IMR-90 (cell line): ENCODE data around the gene HMGXB3. TPM values are rescaled to one million over a fixed set of nuclear protein-coding genes. Genes with fewer than 3 reads are reported as not detected.

Experiments used
- ATAC-seq: fragments of 200-7000 bp; cut with Tn5 transposase; 2 replicates; pipeline ENCODE4 v1.9.1; 2020; ENCODE audit warnings: low read depth, mild to moderate bottlenecking, moderate library complexity
- BruUV-seq: library from RNA; stranded (reverse); fragments of 400-500 nt; replicated peaks from 2 replicates; lab custom pipeline; 2021; lab: Mats Ljungman, UMichigan
- CTCF ChIA-PET: fragments of 300-600 bp; formaldehyde crosslinking; extraction: SDS; loops from one replicate; lab custom pipeline; 2021; ENCODE audit warnings: antibody characterized with exemption; lab: Yijun Ruan, JAX
- POLR2A ChIA-PET: fragments of 300-600 bp; sonication (Branson Sonifier 250); formaldehyde crosslinking; loops from one replicate; lab custom pipeline; 2022; ENCODE audit warnings: antibody characterized with exemption; ENCODE audit not compliant: unreplicated experiment; lab: Charles Lee
- DNase-seq: peaks from one replicate; pipeline ENCODE4 v3.0.0; 2013
- H2AFZ ChIP-seq: replicated peaks from 2 replicates; pipeline ENCODE3; 2013; ENCODE audit warnings: low read length, mild to moderate bottlenecking; ENCODE audit not compliant: poor library complexity
- H2AK5ac ChIP-seq: 2 replicates; pipeline ENCODE4 v1.6.1; 2013; ENCODE audit warnings: low read depth, low read length, inconsistent platforms
- H2AK9ac ChIP-seq: replicated peaks from 2 replicates; pipeline ENCODE3; 2013; ENCODE audit warnings: mild to moderate bottlenecking, low read depth, low read length, moderate library complexity; ENCODE audit not compliant: poor library complexity
- H2BK120ac ChIP-seq: 2 replicates; pipeline ENCODE4 v1.6.1; 2013; ENCODE audit warnings: low read depth, low read length, inconsistent platforms
- H2BK15ac ChIP-seq: 3 replicates; pipeline ENCODE4 v1.6.1; 2013; ENCODE audit warnings: low read depth, low read length, inconsistent platforms
- H2BK20ac ChIP-seq: 2 replicates; pipeline ENCODE4 v1.6.1; 2013; ENCODE audit warnings: low read depth, mild to moderate bottlenecking, inconsistent platforms, low read length, moderate library complexity
- H2BK5ac ChIP-seq: 2 replicates; pipeline ENCODE4 v1.6.1; 2013; ENCODE audit warnings: mild to moderate bottlenecking, low read depth, low read length, inconsistent platforms; ENCODE audit not compliant: poor library complexity, severe bottlenecking
- H3K14ac ChIP-seq: replicated peaks from 2 replicates; pipeline ENCODE4 v1.6.1; 2013; ENCODE audit warnings: low read depth, low read length, inconsistent platforms
- H3K18ac ChIP-seq: 2 replicates; pipeline ENCODE4 v1.6.1; 2013; ENCODE audit warnings: low read depth, low read length, control low read depth
- H3K23ac ChIP-seq: 2 replicates; pipeline ENCODE4 v1.6.1; 2013; ENCODE audit warnings: low read depth, low read length, inconsistent platforms
- H3K27ac ChIP-seq: 2 replicates; pipeline ENCODE4 v1.5.1; 2013; ENCODE audit warnings: mild to moderate bottlenecking, control low read depth, low read length; ENCODE audit not compliant: insufficient read depth
- H3K27me3 ChIP-seq: 2 replicates; pipeline ENCODE4 v1.6.1; 2013; ENCODE audit warnings: low read length; ENCODE audit not compliant: control insufficient read depth, insufficient read depth
- H3K36me3 ChIP-seq: 2 replicates; pipeline ENCODE4 v1.6.1; 2013; ENCODE audit warnings: low read length, mixed read lengths; ENCODE audit not compliant: control insufficient read depth, insufficient read depth
- H3K4ac ChIP-seq: 2 replicates; pipeline ENCODE4 v1.6.1; 2013; ENCODE audit warnings: low read depth, low read length, inconsistent platforms
- H3K4me1 ChIP-seq: 2 replicates; pipeline ENCODE4 v1.6.1; 2013; ENCODE audit warnings: low read length, mixed read lengths; ENCODE audit not compliant: control insufficient read depth, insufficient read depth
- H3K4me2 ChIP-seq: 2 replicates; pipeline ENCODE4 v1.6.1; 2013; ENCODE audit warnings: low read depth, mild to moderate bottlenecking, control low read depth, low read length, moderate library complexity
- H3K4me3 ChIP-seq: 2 replicates; pipeline ENCODE4 v1.5.1; 2013; ENCODE audit warnings: low read depth, mild to moderate bottlenecking, control low read depth, low read length, moderate library complexity; ENCODE audit not compliant: insufficient read depth
- H3K56ac ChIP-seq: 2 replicates; pipeline ENCODE4 v1.6.1; 2013; ENCODE audit warnings: low read length, inconsistent platforms; ENCODE audit not compliant: insufficient read depth; ENCODE audit errors: extremely low read depth
- H3K79me1 ChIP-seq, 2 experiments: 2 replicates each; pipeline ENCODE4 v1.6.1; 2013; ENCODE audit warnings: low read length in 2 of 2, inconsistent platforms in 1 of 2, low read depth in 1 of 2
- H3K9ac ChIP-seq: 2 replicates; pipeline ENCODE4 v1.6.1; 2013; ENCODE audit warnings: low read depth, low read length, control low read depth
- H3K9me1 ChIP-seq: 2 replicates; pipeline ENCODE4 v1.6.1; 2013; ENCODE audit warnings: low read length, inconsistent platforms; ENCODE audit not compliant: insufficient read depth
- H3K9me3 ChIP-seq: 2 replicates; pipeline ENCODE4 v1.6.1; 2013; ENCODE audit warnings: low read length; ENCODE audit not compliant: control insufficient read depth, insufficient read depth
- H4K20me1 ChIP-seq: 2 replicates; pipeline ENCODE4 v1.6.1; 2013; ENCODE audit warnings: low read length, inconsistent platforms; ENCODE audit not compliant: insufficient read depth
- H4K5ac ChIP-seq: 2 replicates; pipeline ENCODE4 v1.6.1; 2013; ENCODE audit warnings: mild to moderate bottlenecking, low read depth, low read length, control low read depth
- H4K8ac ChIP-seq, 2 experiments: 2 replicates each; pipeline ENCODE4 v1.6.1; 2013; ENCODE audit warnings: low read depth in 2 of 2, low read length in 2 of 2, control low read depth in 1 of 2, inconsistent platforms in 1 of 2
- H4K91ac ChIP-seq: 2 replicates; pipeline ENCODE4 v1.6.1; 2013; ENCODE audit warnings: low read depth, low read length, inconsistent platforms; ENCODE audit not compliant: insufficient read depth
- POLR2A ChIP-seq: IDR thresholded peaks from 2 replicates; pipeline ENCODE4 v1.6.1; 2012; ENCODE audit warnings: mild to moderate bottlenecking, low read depth, low read length
- WGBS, 2 experiments: methylation state at CpG; one replicate each; pipeline versions ENCODE4 v1.1.5 to v1.1.7; 2013; ENCODE audit warnings: missing lambda C conversion rate in 2 of 2; ENCODE audit not compliant: insufficient read length in 1 of 2; ENCODE audit errors: extremely low coverage in 2 of 2; 5-methylcytosine and 5-hydroxymethylcytosine counted together
- dilution Hi-C: fragments of 300-500 bp; cut with HindIII; formaldehyde crosslinking; loops from one replicate; pipeline ENCODE4 v1.14.3; 2018; ENCODE audit warnings: low sequenced_read_pairs; ENCODE audit not compliant: unreplicated experiment
- in situ Hi-C: fragments of 300-500 bp; cut with MboI; formaldehyde crosslinking; loops from 3 replicates; pipeline ENCODE4 v1.14.3; 2019; ENCODE audit warnings: low sequenced_read_pairs, inconsistent platforms, mixed read lengths
- intact Hi-C: fragments of 100-400 bp; cut with micrococcal nuclease; formaldehyde crosslinking; loops from 2 replicates; pipeline ENCODE4 v1.10.0; 2022
- polyA plus RNA-seq, 3 experiments: library from polyadenylated mRNA; depleted of rRNA; stranded (reverse); fragments of >200 nt; gene quantifications; 2 replicates each; pipeline ENCODE4 v1.2.3, GENCODE V29; 2012; ENCODE audit warnings: low replicate concordance in 1 of 3
- total RNA-seq: library from RNA; depleted of rRNA; stranded (reverse); fragments of >200 nt; gene quantifications from 2 replicates; pipeline ENCODE4 v1.2.3, GENCODE V29; 2012
- TF ChIP-seq, protein P1 (sequence below): fragments of 150-350 bp; IDR thresholded peaks from 2 replicates; pipeline ENCODE4 v1.6.1; 2017; ENCODE audit warnings: mild to moderate bottlenecking, antibody characterized with exemption, low read length, low read depth

The HMGXB3 gene
- total and polyA plus RNA-seq, 2 of the 4 experiments (the other 2 are of a cell fraction) = 27.6 to 30.6 TPM

DNA sequence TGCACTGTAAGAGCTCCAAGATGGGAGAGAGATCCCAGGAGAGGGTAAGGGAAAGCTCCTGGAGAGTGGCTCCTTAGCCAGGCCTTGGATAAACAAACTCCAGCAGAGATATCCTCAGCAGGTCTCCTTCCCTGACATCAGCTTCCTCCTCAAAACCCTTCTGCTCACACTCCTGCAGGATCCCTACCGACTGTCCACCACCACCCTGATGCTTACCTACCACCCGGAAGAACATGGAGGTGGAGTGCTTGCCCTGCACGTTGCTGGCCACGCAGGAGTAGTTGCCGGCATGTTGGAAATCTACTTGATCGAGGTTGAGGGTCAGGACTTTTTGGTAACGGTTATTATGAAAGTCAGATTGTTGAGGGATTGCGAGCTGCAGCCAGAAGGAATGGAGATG, 76.5 kb downstream of the HMGXB3 start:
- no peak overlapping the region for H2AK5ac ChIP-seq
- POLR2A ChIA-PET = no interaction called here
- H2AK9ac ChIP-seq = no peak overlapping the region
- ATAC-seq (no peak), DNase-seq (no peak)
- H3K4me2 ChIP-seq = no peak overlapping the region
- no peak overlapping the region for H3K23ac ChIP-seq
- H2AFZ ChIP-seq = no peak overlapping the region
- no peak overlapping the region for H3K4ac ChIP-seq
- H3K14ac ChIP-seq = no peak overlapping the region
- H2BK15ac ChIP-seq = no peak overlapping the region
- H3K56ac ChIP-seq = no peak overlapping the region
- H3K79me1 ChIP-seq = no peaks in the 10 kb centered on the region
- dilution Hi-C loops (no loop called here), in situ Hi-C loops (no loop called here), intact Hi-C loops (no loop called here)
- H4K20me1 ChIP-seq = no peaks in the 10 kb centered on the region
- H3K18ac ChIP-seq = no peak overlapping the region
- H4K8ac ChIP-seq = no peak overlapping the region
- H3K27me3 ChIP-seq = peaks cover 31% of the 10 kb centered on the region
- H3K9me1 ChIP-seq = peaks cover 3% of the 10 kb centered on the region; the same call in 1 of the 2 replicates
- no peak overlapping the region for H2BK20ac ChIP-seq
- H3K9ac ChIP-seq = no peak overlapping the region
- 88% methylated on average over 4 of the region's 8 CpGs; no CpG with 5 or more reads in 1 of the 2 experiments for WGBS, 2 experiments
- no peaks in the 10 kb centered on the region for H3K36me3 ChIP-seq
- no peak overlapping the region for H2BK5ac ChIP-seq
- H4K5ac ChIP-seq = no peak overlapping the region
- H4K91ac ChIP-seq = no peak overlapping the region
- H3K27ac ChIP-seq = no peak overlapping the region
- CTCF ChIA-PET = interaction anchor here (0.7 kb wide), 1 partner anchor 10 kb away, joined by 3 read pairs; no protein-coding TSS in a partner anchor
- H2BK120ac ChIP-seq = no peak overlapping the region
- no peak overlapping the region for H3K4me3 ChIP-seq
- H3K4me1 ChIP-seq = peaks cover 4% of the 10 kb centered on the region; the same call in 1 of the 2 replicates
- TF ChIP-seq, protein P1, sequence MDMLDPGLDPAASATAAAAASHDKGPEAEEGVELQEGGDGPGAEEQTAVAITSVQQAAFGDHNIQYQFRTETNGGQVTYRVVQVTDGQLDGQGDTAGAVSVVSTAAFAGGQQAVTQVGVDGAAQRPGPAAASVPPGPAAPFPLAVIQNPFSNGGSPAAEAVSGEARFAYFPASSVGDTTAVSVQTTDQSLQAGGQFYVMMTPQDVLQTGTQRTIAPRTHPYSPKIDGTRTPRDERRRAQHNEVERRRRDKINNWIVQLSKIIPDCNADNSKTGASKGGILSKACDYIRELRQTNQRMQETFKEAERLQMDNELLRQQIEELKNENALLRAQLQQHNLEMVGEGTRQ = no peak
- no peak for TF ChIP-seq POLR2A
- peaks cover 9% of the 10 kb centered on the region for H3K9me3 ChIP-seq
- no TSS peak for BruUV-seq
